HTR-8/SVneo (cell line): ENCODE measurements around the gene UNC50.
"Not testable (repeated sequence)": the region's sequence is repeated elsewhere in the genome, so short reads cannot be mapped to it uniquely, and the experiment has no call there.

Experiments used
- DNase-seq: peaks from one replicate; pipeline ENCODE4 v3.0.0; 2011; ENCODE audit warnings: low spot score, mixed read lengths; ENCODE audit not compliant: insufficient read length
- FAIRE-seq: peaks from 2 replicates; lab custom pipeline; 2011; peaks lifted over from hg19 to GRCh38; lab: Jason Lieb, UNC

UNC50 gene

GRCh38 chr2:98658816-98659490 lies 50.6 kb downstream of the UNC50 start:
- no peak for DNase-seq
- FAIRE-seq = no peak

DNA sequence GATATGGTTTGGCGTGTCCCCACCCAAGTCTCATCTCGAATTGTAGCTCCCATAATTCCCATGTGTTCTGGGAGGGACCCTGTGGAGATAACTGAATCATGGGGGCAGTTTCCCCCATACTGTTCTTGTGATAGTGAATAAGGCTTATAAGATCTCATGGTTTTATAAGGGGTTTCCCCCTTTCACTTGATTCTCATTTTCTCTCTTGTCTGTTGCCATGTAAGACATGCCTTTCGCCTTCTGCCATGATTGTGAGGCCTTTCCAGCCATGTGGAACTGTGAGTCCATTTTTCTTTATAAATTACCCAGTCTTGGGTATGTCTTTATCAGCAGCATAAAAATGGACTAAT lies 51.1 kb downstream of the UNC50 start:
- DNase-seq, FAIRE-seq: not testable (repeated sequence)

GRCh38 chr2:98663511-98664090 lies 55.2 kb downstream of the UNC50 start:
- FAIRE-seq (no peak), DNase-seq (no peak)

GRCh38 chr2:98664323-98664722 lies 55.9 kb downstream of the UNC50 start:
- no peak for DNase-seq

GRCh38 chr2:98665677-98666076 lies 57.3 kb downstream of the UNC50 start:
- DNase-seq (no peak), FAIRE-seq (no peak)

More at GRCh38 chr2:98664323-98664722, 55.9 kb downstream of the UNC50 start:
- no peak for FAIRE-seq
